Smooth muscle cell (in vitro differentiated cells): Measurements from ENCODE around the gene ADD2. TPM values are rescaled to one million over a fixed set of nuclear protein-coding genes. Genes with fewer than 3 reads are reported as not detected.

Experiments
- DNase-seq: peaks from one replicate; lab custom pipeline; 2025; ENCODE audit not compliant: unreplicated experiment; lab: John Stamatoyannopoulos, UW
- H2AFZ ChIP-seq: fragments of 200-600 bp; sonication (generic); 2 replicates; pipeline ENCODE4 v1.6.0; 2016; ENCODE audit warnings: antibody characterized with exemption, low read depth, mild to moderate bottlenecking
- H3F3A ChIP-seq: fragments of 200-600 bp; sonication (generic); 2 replicates; pipeline ENCODE4 v1.6.0; 2017; ENCODE audit warnings: antibody characterized with exemption, low read depth
- H3K27ac ChIP-seq: fragments of 200-600 bp; sonication (generic); 2 replicates; pipeline ENCODE4 v1.5.1; 2016; ENCODE audit warnings: low read depth, mild to moderate bottlenecking
- H3K27me3 ChIP-seq: fragments of 200-600 bp; sonication (generic); 2 replicates; pipeline ENCODE4 v1.6.1; 2016; ENCODE audit warnings: low read depth, mild to moderate bottlenecking
- H3K36me3 ChIP-seq: fragments of 200-600 bp; sonication (generic); 2 replicates; pipeline ENCODE4 v1.5.1; 2016; ENCODE audit warnings: low read depth
- H3K4me1 ChIP-seq: fragments of 200-600 bp; sonication (generic); 2 replicates; pipeline ENCODE4 v1.5.1; 2016; ENCODE audit warnings: low read depth
- H3K4me2 ChIP-seq: fragments of 200-600 bp; sonication (generic); 2 replicates; pipeline ENCODE4 v1.6.0; 2016; ENCODE audit warnings: mild to moderate bottlenecking
- H3K4me3 ChIP-seq: fragments of 200-600 bp; sonication (generic); 2 replicates; pipeline ENCODE4 v1.5.1; 2016; ENCODE audit warnings: mild to moderate bottlenecking
- H3K79me2 ChIP-seq: fragments of 200-600 bp; sonication (generic); 2 replicates; pipeline ENCODE4 v1.6.0; 2016; ENCODE audit warnings: low read depth, mild to moderate bottlenecking
- H3K9ac ChIP-seq: fragments of 200-600 bp; sonication (generic); 2 replicates; pipeline ENCODE4 v1.6.0; 2016; ENCODE audit warnings: low read depth
- H3K9me3 ChIP-seq: fragments of 200-600 bp; sonication (generic); replicated peaks from 2 replicates; pipeline ENCODE4 v1.5.1; 2016; ENCODE audit warnings: low read depth
- H4K20me1 ChIP-seq: fragments of 200-600 bp; sonication (generic); 2 replicates; pipeline ENCODE4 v1.6.0; 2016; ENCODE audit warnings: low read depth
- WGBS: methylation state at CpG from one replicate; pipeline ENCODE4 v1.1.7; 2016; ENCODE audit warnings: low lambda C conversion rate; 5-methylcytosine and 5-hydroxymethylcytosine counted together
- polyA plus RNA-seq: library from polyadenylated mRNA; unstranded; fragments of >200 nt; fragmentation: Nextera tagmentation; extraction: Ambion mirVana; gene quantifications from 2 replicates; pipeline ENCODE4 v1.2.1, GENCODE V29; 2016
- total RNA-seq: library from RNA; depleted of rRNA; stranded (reverse); fragments of >200 nt; gene quantifications from 2 replicates; pipeline ENCODE4 v1.2.3, GENCODE V29; 2014
- TF ChIP-seq, protein P1 (sequence below): fragments of 200-600 bp; sonication (generic); IDR thresholded peaks from 2 replicates; pipeline ENCODE4 v1.5.1; 2017; ENCODE audit warnings: borderline replicate concordance, mild to moderate bottlenecking, antibody characterized with exemption; ENCODE audit not compliant: insufficient read depth, poor library complexity, severe bottlenecking

ADD2 gene
- total and polyA plus RNA-seq, 2 experiments from 2014 or later, result 4.3 to 7.1 TPM

DNA sequence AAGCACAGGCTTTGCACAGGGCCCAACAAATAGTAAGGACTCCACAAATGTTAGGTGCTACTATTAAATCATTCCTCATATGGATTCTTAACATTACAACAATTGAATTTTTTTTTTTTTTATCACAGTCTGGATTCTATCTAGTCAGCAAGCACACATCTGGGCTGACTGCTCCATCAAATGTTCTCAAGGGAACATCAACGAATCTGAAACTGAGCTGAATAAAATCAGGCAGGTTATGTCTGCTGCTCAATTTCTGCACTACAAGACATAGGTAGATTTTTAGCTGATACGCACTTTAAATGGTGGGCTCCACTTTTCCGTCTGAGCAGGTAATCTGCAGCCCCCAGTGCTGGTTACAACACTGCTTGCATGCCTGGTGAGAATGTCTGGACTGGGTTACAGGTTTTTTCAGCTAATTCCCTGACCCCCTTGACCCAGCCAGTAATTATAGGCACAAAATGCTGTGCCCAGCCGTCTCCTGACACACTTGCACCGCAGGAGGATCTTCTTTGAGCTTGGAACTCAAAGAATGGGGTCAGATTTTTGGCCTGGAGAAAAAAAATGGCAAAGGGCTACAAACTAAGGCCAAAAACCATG is 44.6 kb downstream of the ADD2 start:
- DNase-seq, result no peak
- TF ChIP-seq, protein P1, sequence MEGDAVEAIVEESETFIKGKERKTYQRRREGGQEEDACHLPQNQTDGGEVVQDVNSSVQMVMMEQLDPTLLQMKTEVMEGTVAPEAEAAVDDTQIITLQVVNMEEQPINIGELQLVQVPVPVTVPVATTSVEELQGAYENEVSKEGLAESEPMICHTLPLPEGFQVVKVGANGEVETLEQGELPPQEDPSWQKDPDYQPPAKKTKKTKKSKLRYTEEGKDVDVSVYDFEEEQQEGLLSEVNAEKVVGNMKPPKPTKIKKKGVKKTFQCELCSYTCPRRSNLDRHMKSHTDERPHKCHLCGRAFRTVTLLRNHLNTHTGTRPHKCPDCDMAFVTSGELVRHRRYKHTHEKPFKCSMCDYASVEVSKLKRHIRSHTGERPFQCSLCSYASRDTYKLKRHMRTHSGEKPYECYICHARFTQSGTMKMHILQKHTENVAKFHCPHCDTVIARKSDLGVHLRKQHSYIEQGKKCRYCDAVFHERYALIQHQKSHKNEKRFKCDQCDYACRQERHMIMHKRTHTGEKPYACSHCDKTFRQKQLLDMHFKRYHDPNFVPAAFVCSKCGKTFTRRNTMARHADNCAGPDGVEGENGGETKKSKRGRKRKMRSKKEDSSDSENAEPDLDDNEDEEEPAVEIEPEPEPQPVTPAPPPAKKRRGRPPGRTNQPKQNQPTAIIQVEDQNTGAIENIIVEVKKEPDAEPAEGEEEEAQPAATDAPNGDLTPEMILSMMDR, result no peak
- 92% methylated on average over 5 of the region's 5 CpGs for WGBS
- no peaks in the 10 kb centered on the region for H4K20me1 ChIP-seq
- peaks cover 5% of the 10 kb centered on the region for H3K4me1 ChIP-seq
- H3K4me3 ChIP-seq, result no peak overlapping the region
- H3K4me2 ChIP-seq, result no peak overlapping the region
- no peak overlapping the region for H2AFZ ChIP-seq
- H3K27me3 ChIP-seq, result no peaks in the 10 kb centered on the region
- no peaks in the 10 kb centered on the region for H3F3A ChIP-seq
- H3K79me2 ChIP-seq, result no peaks in the 10 kb centered on the region
- H3K9me3 ChIP-seq, result no peaks in the 10 kb centered on the region
- H3K9ac ChIP-seq, result no peak overlapping the region
- H3K27ac ChIP-seq, result no peak overlapping the region
- no peaks in the 10 kb centered on the region for H3K36me3 ChIP-seq

DNA sequence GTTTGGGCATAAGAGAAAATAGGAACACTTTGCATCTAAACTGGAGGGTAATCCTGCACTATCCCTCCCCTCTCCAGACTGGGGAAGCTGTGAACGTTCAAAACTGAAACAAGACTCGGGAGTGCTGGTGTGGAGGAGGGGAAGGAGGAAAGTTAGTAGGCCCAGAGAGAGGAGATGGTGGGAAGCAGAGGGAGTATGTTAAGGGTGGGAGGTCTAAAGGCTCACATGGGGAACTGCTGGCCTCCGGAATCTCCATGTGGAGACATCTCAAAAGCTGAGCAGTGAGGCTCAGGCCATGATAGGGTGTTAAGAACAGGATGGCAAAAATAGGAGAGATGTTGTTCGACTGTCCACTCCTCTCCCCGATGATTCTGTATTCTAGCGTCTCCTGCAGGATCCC is 47.9 kb downstream of the ADD2 start:
- Histone ChIP-seq H3F3A (no peaks in the 10 kb centered on the region), H3K9me3 (no peaks in the 10 kb centered on the region), H3K36me3 (no peaks in the 10 kb centered on the region), H3K27ac (no peak overlapping the region), H3K4me1 (no peaks in the 10 kb centered on the region), H2AFZ (no peak overlapping the region), H3K4me2 (no peak overlapping the region), H4K20me1 (no peaks in the 10 kb centered on the region), H3K27me3 (no peaks in the 10 kb centered on the region), H3K79me2 (no peaks in the 10 kb centered on the region), H3K4me3 (no peak overlapping the region), H3K9ac (no peak overlapping the region)
- 78% methylated on average over 6 of the region's 6 CpGs for WGBS
- TF ChIP-seq, protein P1, result no peak
- no peak for DNase-seq

DNA sequence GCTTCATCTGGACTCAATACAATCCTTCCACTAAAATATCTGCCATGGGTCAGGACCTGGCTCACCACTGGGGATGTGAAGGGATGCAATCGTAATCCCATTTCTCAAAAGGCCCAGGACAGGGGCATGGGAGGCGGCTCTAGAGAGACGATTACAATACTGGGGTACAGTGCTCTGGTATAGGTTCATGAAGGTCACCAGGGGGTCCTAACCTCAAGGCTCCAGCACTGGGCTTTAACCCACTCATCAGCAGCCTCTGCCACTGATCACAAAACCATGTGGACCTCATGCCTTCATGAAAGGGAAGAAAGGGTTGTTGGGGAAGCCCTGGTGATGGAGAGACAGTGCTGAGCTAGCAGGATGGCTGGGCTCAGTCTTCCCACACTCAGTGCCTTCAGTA is 48.8 kb downstream of the ADD2 start:
- Histone ChIP-seq H3K4me2 (no peak overlapping the region), H3K4me3 (no peak overlapping the region), H3K9me3 (no peaks in the 10 kb centered on the region), H3K36me3 (no peaks in the 10 kb centered on the region), H3F3A (no peaks in the 10 kb centered on the region), H3K27me3 (no peaks in the 10 kb centered on the region), H2AFZ (no peak overlapping the region), H3K4me1 (no peaks in the 10 kb centered on the region), H3K27ac (no peak overlapping the region), H4K20me1 (no peaks in the 10 kb centered on the region), H3K79me2 (no peaks in the 10 kb centered on the region), H3K9ac (no peak overlapping the region)
- WGBS, result 97% methylated on average over 3 of the region's 3 CpGs
- TF ChIP-seq, protein P1, result no peak
- DNase-seq, result no peak

DNA sequence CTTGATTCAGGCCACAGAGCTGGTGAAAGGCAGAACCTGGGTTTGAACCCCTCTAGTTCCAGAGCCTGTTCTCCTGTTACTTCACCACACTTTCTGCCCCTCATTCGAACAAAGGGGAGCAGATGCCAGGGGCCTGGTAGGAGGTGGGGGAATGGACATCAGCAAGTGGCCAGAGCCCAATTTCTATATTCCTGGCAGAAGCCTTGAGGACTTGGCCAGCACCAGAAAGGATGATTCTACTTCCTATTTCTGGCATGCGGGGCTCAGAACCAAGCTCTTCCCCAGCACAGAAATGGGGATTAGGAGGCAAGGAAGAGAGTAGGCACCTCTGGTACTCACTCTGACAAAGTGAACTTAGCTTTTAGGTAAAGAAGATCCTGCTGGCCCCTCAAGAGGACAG is 49.3 kb downstream of the ADD2 start:
- Histone ChIP-seq H4K20me1 (no peaks in the 10 kb centered on the region), H3K4me1 (no peaks in the 10 kb centered on the region), H3K9me3 (no peaks in the 10 kb centered on the region), H3F3A (no peaks in the 10 kb centered on the region), H3K4me3 (no peak overlapping the region), H2AFZ (no peak overlapping the region), H3K4me2 (no peak overlapping the region), H3K9ac (no peak overlapping the region), H3K27me3 (no peaks in the 10 kb centered on the region), H3K79me2 (no peaks in the 10 kb centered on the region), H3K27ac (no peak overlapping the region), H3K36me3 (no peaks in the 10 kb centered on the region)
- TF ChIP-seq, protein P1, result no peak
- 93% methylated on average over 2 of the region's 2 CpGs for whole genome bisulfite sequencing
- DNase-seq, result no peak
